Kidney capillary endothelial cell (primary cell): ENCODE results near the gene GRK5.

ENCODE experiments used
- DNase-seq: peaks from one replicate; pipeline ENCODE4 v3.0.0-alpha.2; 2018; ENCODE audit warnings: low spot score

GRK5 gene

GRCh38 chr10:119443970-119444660, 236.7 kb downstream of the GRK5 start:
- DNase-seq, result no peak

GRCh38 chr10:119444866-119445265, 237.5 kb downstream of the GRK5 start:
- DNase-seq, result no peak

GRCh38 chr10:119445311-119445934, 238.1 kb downstream of the GRK5 start:
- peak; percentile 76 for DNase-seq

- no peak for DNase-seq
Observed at GRCh38 chr10:119445935-119446317, 238.6 kb downstream of the GRK5 start.

GRCh38 chr10:119446441-119447277, 239.3 kb downstream of the GRK5 start:
- DNase-seq, result no peak

- DNase-seq, result no peak
Observed at GRCh38 chr10:119447421-119447820, 240.1 kb downstream of the GRK5 start.

GRCh38 chr10:119447823-119448546, 240.6 kb downstream of the GRK5 start:
- DNase-seq, result no peak

- DNase-seq, result no peak
Observed at GRCh38 chr10:119448628-119449584, 241.5 kb downstream of the GRK5 start.

GRCh38 chr10:119449760-119450461, 242.5 kb downstream of the GRK5 start:
- DNase-seq, result no peak

- DNase-seq, result no peak
Observed at GRCh38 chr10:119450606-119451299, 243.4 kb downstream of the GRK5 start.

- DNase-seq, result no peak
Observed at GRCh38 chr10:119451300-119451896, 244.0 kb downstream of the GRK5 start.

- no peak for DNase-seq
Observed at GRCh38 chr10:119452396-119452795, 245.0 kb downstream of the GRK5 start.

GRCh38 chr10:119453313-119453712, 245.9 kb downstream of the GRK5 start:
- DNase-seq, result no peak

GRCh38 chr10:119454316-119454715, 246.9 kb downstream of the GRK5 start:
- DNase-seq, result no peak

GRCh38 chr10:119454990-119455389, 247.6 kb downstream of the GRK5 start:
- DNase-seq, result no peak

GRCh38 chr10:119455609-119456434, 248.5 kb downstream of the GRK5 start:
- no peak for DNase-seq

GRCh38 chr10:119456435-119456810, 249.1 kb downstream of the GRK5 start:
- DNase-seq, result no peak

- DNase-seq, result no peak
Observed at GRCh38 chr10:119457966-119458766, 250.8 kb downstream of the GRK5 start.
